Esophagus muscularis mucosa (tissue), 4 donors: Measurements from ENCODE around the gene MBNL1. TPM values are rescaled to one million over a fixed set of nuclear protein-coding genes. Genes with fewer than 3 reads are reported as not detected.

Experiments used
- DNase-seq: peaks from one replicate; pipeline ENCODE4 v3.0.0-alpha.2; 2017; ENCODE audit errors: extremely low spot score
- H3K27ac ChIP-seq, 4 donors: fragments of 200-600 bp; sonication (generic); replicated peaks in 1 of 4; 1 replicate in 3 of 4; 2 replicates in 1 of 4; pipeline ENCODE4 v1.5.1; 2016 to 2019; ENCODE audit warnings: mild to moderate bottlenecking in 1 of 4
- H3K27me3 ChIP-seq, 4 donors: fragments of 200-600 bp; sonication (generic); one replicate each; pipeline versions ENCODE4 v1.5.1 to v1.6.0; 2016 to 2019
- H3K36me3 ChIP-seq, 4 donors: fragments of 200-600 bp; sonication (generic); one replicate each; pipeline ENCODE4 v1.5.1; 2016 to 2019
- H3K4me1 ChIP-seq, 4 donors: fragments of 200-600 bp; sonication (generic); one replicate each; pipeline ENCODE4 v1.5.1; 2016 to 2019
- H3K4me3 ChIP-seq, 4 donors: fragments of 200-600 bp; sonication (generic); 1 replicate in 2 of 4; 2 replicates in 2 of 4; pipeline ENCODE4 v1.5.1; 2016 to 2019; ENCODE audit warnings: mild to moderate bottlenecking in 4 of 4, moderate library complexity in 1 of 4
- H3K9me3 ChIP-seq, 4 donors: fragments of 200-600 bp; sonication (generic); 1 replicate in 3 of 4; 2 replicates in 1 of 4; pipeline ENCODE4 v1.5.1; 2016 to 2019
- CTCF ChIP-seq, 3 experiments: fragments of 200-600 bp in 2 of 3; fragments of 450-650 bp in 1 of 3; sonication (generic) in 2 of 3; IDR thresholded peaks; one replicate each; pipeline ENCODE4 v1.5.1; 2017 to 2019; ENCODE audit warnings: antibody characterized with exemption in 3 of 3, mild to moderate bottlenecking in 2 of 3, moderate library complexity in 1 of 3
- EP300 ChIP-seq: sonication (generic); formaldehyde crosslinking; IDR thresholded peaks from one replicate; pipeline ENCODE4 v1.6.1; 2017; ENCODE audit warnings: antibody characterized with exemption
- POLR2A ChIP-seq: fragments of 450-650 bp; IDR thresholded peaks from one replicate; pipeline ENCODE4 v1.6.1; 2017; ENCODE audit warnings: antibody characterized with exemption, moderate library complexity, mild to moderate bottlenecking, low read depth
- POLR2AphosphoS5 ChIP-seq, 2 donors: sonication (generic); formaldehyde crosslinking; IDR thresholded peaks; one replicate each; pipeline ENCODE4 v1.6.1; 2017; ENCODE audit warnings: antibody characterized with exemption in 2 of 2
- WGBS: methylation state at CpG from one replicate; pipeline ENCODE4 v1.1.5; 2018; 5-methylcytosine and 5-hydroxymethylcytosine counted together
- intact Hi-C: fragments of 100-400 bp; cut with DNase I; formaldehyde crosslinking; loops from one replicate; pipeline ENCODE4 v1.15.1; 2023
- total RNA-seq, 4 donors: library from RNA; depleted of rRNA; stranded (reverse); fragments of >200 nt; gene quantifications; one replicate each; pipeline versions ENCODE4 v1.1.0 to v1.2.1, GENCODE V29; 2016

The MBNL1 gene
- total RNA-seq, 4 donors from 2014 or later = 635 to 868 (median 720) TPM

DNA sequence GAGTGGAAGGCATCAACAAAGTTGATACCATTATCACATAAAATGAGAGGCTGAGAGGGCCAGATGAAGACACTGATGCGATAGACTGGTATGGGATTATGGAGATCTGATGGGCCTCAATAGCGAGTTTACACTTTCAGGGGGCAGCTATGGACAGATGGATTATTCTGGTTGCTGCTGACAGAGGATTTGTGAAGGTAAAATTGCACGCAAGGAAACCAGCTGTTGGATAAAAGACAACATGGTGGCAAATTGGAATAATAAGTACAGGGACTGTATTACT, 203.9 kb downstream of the MBNL1 start:
- no peaks in the 10 kb centered on the region for H3K36me3 ChIP-seq
- intact Hi-C loops = loop anchor here (2.0 to 10.0 kb wide), 2 partner anchors 52 to 102 kb away; no protein-coding TSS in a partner anchor
- peaks cover 0 to 10% (median 3%) of the 10 kb centered on the region in 4 donors for H3K4me1 ChIP-seq
- peaks cover 0 to 10% (median 3%) of the 10 kb centered on the region in 4 donors for H3K9me3 ChIP-seq
- no peak for TF ChIP-seq EP300
- TF ChIP-seq POLR2AphosphoS5 (IDR thresholded peaks at IDR 0.05) = peak in 1 of 2 donors; percentile 9
- TF ChIP-seq CTCF (IDR thresholded peaks at IDR 0.05) = no peak
- TF ChIP-seq POLR2A = no peak
- H3K4me3 ChIP-seq = no peak overlapping the region
- 96% methylated on average over 3 of the region's 3 CpGs for WGBS
- H3K27me3 ChIP-seq = no peaks in the 10 kb centered on the region
- peak overlapping the region in 1 of 4 donors; percentile 17 for H3K27ac ChIP-seq
- no peak for DNase-seq

DNA sequence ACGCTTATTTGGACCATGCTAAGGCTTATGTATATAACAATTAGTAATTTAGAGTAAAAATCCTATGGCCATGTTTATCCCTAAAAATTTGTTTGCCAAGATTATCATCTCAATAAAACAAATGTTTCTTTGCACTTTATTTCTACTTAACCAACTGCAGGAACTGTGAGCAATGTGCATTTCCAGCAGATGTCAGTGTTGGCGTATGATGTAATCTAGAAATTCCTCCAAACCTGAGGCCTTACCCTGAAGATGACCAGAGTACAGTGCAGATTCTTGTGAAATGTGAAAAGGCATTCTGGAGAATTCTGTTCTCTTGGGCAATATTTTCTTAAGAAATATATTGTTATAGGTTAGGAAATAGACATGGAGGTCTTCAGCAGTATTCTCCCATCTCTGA, 205.9 kb downstream of the MBNL1 start:
- H3K27ac ChIP-seq = no peak overlapping the region
- no peaks in the 10 kb centered on the region for H3K36me3 ChIP-seq
- H3K27me3 ChIP-seq = no peaks in the 10 kb centered on the region
- TF ChIP-seq POLR2AphosphoS5 (IDR thresholded peaks at IDR 0.05) (peak in 1 of 2 donors; percentile 33), CTCF (IDR thresholded peaks at IDR 0.05) (peak; percentile 42 to 54 (median 49)), POLR2A (no peak)
- H3K4me1 ChIP-seq = peaks cover 0 to 10% (median 3%) of the 10 kb centered on the region in 4 donors
- intact Hi-C loops = loop anchor here (10.0 kb wide), 1 partner anchor 100 kb away; no protein-coding TSS in a partner anchor
- no peak overlapping the region for H3K4me3 ChIP-seq
- DNase-seq = no peak
- 88% methylated on average over 2 of the region's 2 CpGs for WGBS
- H3K9me3 ChIP-seq = peaks cover 0 to 10% (median 3%) of the 10 kb centered on the region in 4 donors

DNA sequence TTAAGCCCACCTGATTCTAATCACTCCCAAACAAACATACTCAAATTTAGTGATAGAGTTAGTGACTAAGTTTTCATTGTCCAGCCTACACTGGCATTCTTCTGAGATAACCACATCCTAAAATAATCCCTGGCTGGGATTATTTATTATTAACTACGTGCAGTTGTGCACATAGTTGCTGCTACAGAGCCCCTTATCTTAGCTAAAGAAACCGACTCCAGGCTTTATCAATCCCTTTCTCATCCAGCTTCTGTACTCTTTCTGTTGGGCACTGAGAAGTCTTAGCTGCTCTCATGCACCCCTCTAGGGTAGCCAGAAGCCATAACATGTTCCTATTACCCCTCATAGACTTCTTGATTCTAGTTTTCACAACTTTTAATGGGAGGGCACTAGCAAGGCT, 208.7 kb downstream of the MBNL1 start:
- no peak overlapping the region for H3K27ac ChIP-seq
- peaks cover 0 to 11% (median 10%) of the 10 kb centered on the region in 4 donors for H3K9me3 ChIP-seq
- H3K4me1 ChIP-seq = peaks cover 0 to 3% (median 0%) of the 10 kb centered on the region in 4 donors
- WGBS = 62% methylated on average over 2 of the region's 2 CpGs
- intact Hi-C loops = loop anchor here (10.0 kb wide), 1 partner anchor 97 kb away; no protein-coding TSS in a partner anchor
- no peak for DNase-seq
- TF ChIP-seq POLR2AphosphoS5 (IDR thresholded peaks at IDR 0.05) (no peak), CTCF (IDR thresholded peaks at IDR 0.05) (no peak), POLR2A (no peak), EP300 (no peak)
- no peaks in the 10 kb centered on the region for H3K36me3 ChIP-seq
- no peak overlapping the region for H3K4me3 ChIP-seq
- no peaks in the 10 kb centered on the region for H3K27me3 ChIP-seq

DNA sequence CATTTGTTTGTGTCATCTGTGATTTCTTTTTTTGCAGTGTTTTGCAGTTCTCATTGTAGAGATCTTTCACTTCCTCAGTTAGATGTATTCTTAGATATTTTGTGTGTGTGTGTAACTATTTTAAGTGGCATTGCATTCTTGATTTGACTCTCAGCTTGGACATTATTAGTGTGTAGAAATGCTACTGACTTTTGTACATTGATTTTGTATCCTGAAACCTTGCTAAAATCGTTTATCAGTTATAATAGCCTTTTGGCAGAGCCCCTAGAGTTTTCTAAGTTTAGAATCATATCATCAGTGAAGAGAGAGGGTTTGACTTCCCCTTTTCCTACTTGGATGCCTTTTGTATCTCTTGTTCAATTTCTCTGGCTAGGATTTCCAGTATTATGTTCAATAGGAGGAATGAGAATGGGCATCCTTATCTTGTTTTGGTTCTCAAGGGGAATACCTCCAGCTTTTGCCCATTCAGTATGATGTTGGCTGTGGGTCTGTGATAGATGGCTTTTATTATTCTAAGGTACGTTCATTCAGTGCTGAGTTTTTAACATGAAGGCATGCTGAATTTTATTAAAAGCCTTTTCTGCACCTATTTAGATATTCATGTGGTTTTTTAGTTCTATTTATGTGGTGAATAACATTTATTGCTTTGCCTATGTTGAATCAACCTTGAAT, 211.7 kb downstream of the MBNL1 start:
- intact Hi-C loops = no loop called here

More for the DNA sequence above, 211.7 kb downstream of the MBNL1 start:
- 63% methylated on average over 2 of the region's 2 CpGs for WGBS
- Histone ChIP-seq H3K9me3 (peaks cover 0 to 15% (median 13%) of the 10 kb centered on the region in 4 donors), H3K36me3 (no peaks in the 10 kb centered on the region), H3K27me3 (no peaks in the 10 kb centered on the region), H3K4me1 (no peaks in the 10 kb centered on the region), H3K27ac (no peak overlapping the region), H3K4me3 (no peak overlapping the region)
- DNase-seq = no peak
- TF ChIP-seq EP300 (no peak), POLR2AphosphoS5 (IDR thresholded peaks at IDR 0.05) (no peak), CTCF (IDR thresholded peaks at IDR 0.05) (no peak)
